Measurements from ENCODE around the gene STAG2. TPM values are rescaled to one million over a fixed set of nuclear protein-coding genes. Genes with fewer than 3 reads are reported as not detected.

Gene STAG2
- total RNA-seq, 5 donors from 2014 or later (not counting 1 experiment from before 2014, with no cell fraction given): 80.7 to 98.7 (median 95.2) TPM

- Histone ChIP-seq H3K27ac (ENCODE audit: low read length) (no peak overlapping the region), H3K4me1 (ENCODE audit: control insufficient read depth in 1 of 2, extremely low read depth in 1 of 2, insufficient read depth in 2 of 2, low read length in 2 of 2) (peaks cover 3 to 5% of the 10 kb centered on the region in 2 experiments), H3K36me3 (ENCODE audit: control insufficient read depth in 2 of 2, extremely low read depth in 1 of 2, insufficient read depth in 1 of 2, low read length in 1 of 2) (peaks cover 0 to 46% of the 10 kb centered on the region in 2 donors), H3K4me3 (ENCODE audit: control insufficient read depth in 1 of 2, extremely low read depth in 1 of 2, low read length in 1 of 2) (no peak overlapping the region), H3K27me3 (replicated peaks in 1 of 2; ENCODE audit: control insufficient read depth in 2 of 2, extremely low read depth in 1 of 2, insufficient read depth in 2 of 2, low read length in 1 of 2) (no peaks in the 10 kb centered on the region), H3K9me3 (no peaks in the 10 kb centered on the region)
- Mint-ChIP-seq H3K27ac (peak overlapping the region; percentile 84 to 86), H3K4me3 (peak overlapping the region in 1 of 3 donors; percentile 10), H3K36me3 (peaks cover 33% of the 10 kb centered on the region), H3K4me1 (peaks cover 21 to 42% (median 36%) of the 10 kb centered on the region in 3 donors), H3K27me3 (peaks cover 0 to 6% of the 10 kb centered on the region in 2 donors), H3K9me3 (no peaks in the 10 kb centered on the region)
- CTCF ChIA-PET: interaction anchor here (0.6 to 0.7 kb wide), 3 partner anchors 10 to 448 kb away, joined by 3 to 7 read pairs (median 4); no protein-coding TSS in a partner anchor
- WGBS (ENCODE audit: insufficient coverage): no CpG with 5 or more reads among the region's 2 CpGs
- DNase-seq (no peak), ATAC-seq (replicated peaks in 1 of 4) (no peak)
- POLR2A ChIA-PET: interaction anchor here (0.5 to 0.7 kb wide), 3 partner anchors 9 to 122 kb away, joined by 3 to 8 read pairs (median 3); no protein-coding TSS in a partner anchor
These were observed 123.6 kb downstream of the STAG2 start for GRCh38 chrX:124085063-124085462.

- peak overlapping the region; percentile 37 to 51 (median 44) for H3K4me3 Mint-ChIP-seq
- peaks cover 3 to 5% of the 10 kb centered on the region in 2 experiments for H3K4me1 ChIP-seq (ENCODE audit: control insufficient read depth in 1 of 2, extremely low read depth in 1 of 2, insufficient read depth in 2 of 2, low read length in 2 of 2)
- H3K27me3 Mint-ChIP-seq: peaks cover 0 to 6% of the 10 kb centered on the region in 2 donors
- no peaks in the 10 kb centered on the region for H3K27me3 ChIP-seq (replicated peaks in 1 of 2; ENCODE audit: control insufficient read depth in 2 of 2, extremely low read depth in 1 of 2, insufficient read depth in 2 of 2, low read length in 1 of 2)
- no peaks in the 10 kb centered on the region for H3K9me3 ChIP-seq
- ChIA-PET CTCF (interaction anchor here in 1 of 2 donors (0.6 to 1.4 kb wide), 3 partner anchors 11 to 109 kb away, joined by 3 to 5 read pairs (median 5); no protein-coding TSS in a partner anchor), POLR2A (interaction anchor here in 1 of 2 donors (1.0 kb wide), 1 partner anchor 124 kb away, joined by 4 read pairs; no protein-coding TSS in a partner anchor)
- H3K9me3 Mint-ChIP-seq: no peaks in the 10 kb centered on the region
- ATAC-seq (replicated peaks in 1 of 4) (peak; percentile 88 to 94 (median 91)), DNase-seq (peak in 32 of 35 experiments; percentile 4 to 68 (median 34))
- H3K36me3 Mint-ChIP-seq: peaks cover 35% of the 10 kb centered on the region
- H3K4me3 ChIP-seq (ENCODE audit: control insufficient read depth in 1 of 2, extremely low read depth in 1 of 2, low read length in 1 of 2): no peak overlapping the region
- peaks cover 0 to 55% of the 10 kb centered on the region in 2 donors for H3K36me3 ChIP-seq (ENCODE audit: control insufficient read depth in 2 of 2, extremely low read depth in 1 of 2, insufficient read depth in 1 of 2, low read length in 1 of 2)
- peaks cover 21 to 42% (median 40%) of the 10 kb centered on the region in 3 donors for H3K4me1 Mint-ChIP-seq
- no CpG with 5 or more reads among the region's 7 CpGs for WGBS (ENCODE audit: insufficient coverage)
- H3K27ac Mint-ChIP-seq: peak overlapping the region; percentile 84 to 90
- peak overlapping the region; percentile 69 for H3K27ac ChIP-seq (ENCODE audit: low read length)
These were observed 124.9 kb downstream of the STAG2 start for GRCh38 chrX:124086411-124086810.

- CTCF ChIA-PET: interaction anchor here in 1 of 2 donors (0.6 to 1.4 kb wide), 2 partner anchors 10 to 110 kb away, joined by 5 read pairs; no protein-coding TSS in a partner anchor
- ATAC-seq (replicated peaks in 1 of 4) (peak in 1 of 4 experiments; percentile 18), DNase-seq (no peak)
- peak overlapping the region; percentile 72 to 90 for H3K27ac Mint-ChIP-seq
- peaks cover 0 to 57% of the 10 kb centered on the region in 2 donors for H3K36me3 ChIP-seq (ENCODE audit: control insufficient read depth in 2 of 2, extremely low read depth in 1 of 2, insufficient read depth in 1 of 2, low read length in 1 of 2)
- no CpG with 5 or more reads among the region's 6 CpGs for WGBS (ENCODE audit: insufficient coverage)
- peaks cover 21 to 38% (median 34%) of the 10 kb centered on the region in 3 donors for H3K4me1 Mint-ChIP-seq
- peaks cover 0 to 5% of the 10 kb centered on the region in 2 experiments for H3K4me1 ChIP-seq (ENCODE audit: control insufficient read depth in 1 of 2, extremely low read depth in 1 of 2, insufficient read depth in 2 of 2, low read length in 2 of 2)
- H3K9me3 ChIP-seq: no peaks in the 10 kb centered on the region
- H3K27me3 ChIP-seq (replicated peaks in 1 of 2; ENCODE audit: control insufficient read depth in 2 of 2, extremely low read depth in 1 of 2, insufficient read depth in 2 of 2, low read length in 1 of 2): no peaks in the 10 kb centered on the region
- H3K4me3 ChIP-seq (ENCODE audit: control insufficient read depth in 1 of 2, extremely low read depth in 1 of 2, low read length in 1 of 2): no peak overlapping the region
- peak overlapping the region; percentile 69 for H3K27ac ChIP-seq (ENCODE audit: low read length)
- H3K36me3 Mint-ChIP-seq: peaks cover 33% of the 10 kb centered on the region
- no peaks in the 10 kb centered on the region for H3K9me3 Mint-ChIP-seq
- H3K4me3 Mint-ChIP-seq: no peak overlapping the region
- H3K27me3 Mint-ChIP-seq: peaks cover 0 to 6% of the 10 kb centered on the region in 2 donors
- POLR2A ChIA-PET: interaction anchor here in 1 of 2 donors (1.0 kb wide), 1 partner anchor 125 kb away, joined by 4 read pairs; no protein-coding TSS in a partner anchor
These were observed 125.7 kb downstream of the STAG2 start for GRCh38 chrX:124087000-124087746.

- no peak overlapping the region for H3K4me3 ChIP-seq (ENCODE audit: control insufficient read depth in 1 of 2, extremely low read depth in 1 of 2, low read length in 1 of 2)
- no peaks in the 10 kb centered on the region for H3K27me3 ChIP-seq (replicated peaks in 1 of 2; ENCODE audit: control insufficient read depth in 2 of 2, extremely low read depth in 1 of 2, insufficient read depth in 2 of 2, low read length in 1 of 2)
- Mint-ChIP-seq H3K4me3 (no peak overlapping the region), H3K9me3 (no peaks in the 10 kb centered on the region), H3K4me1 (peaks cover 0 to 10% (median 0%) of the 10 kb centered on the region in 3 donors), H3K36me3 (peaks cover 44% of the 10 kb centered on the region), H3K27ac (no peak overlapping the region), H3K27me3 (peaks cover 0 to 3% of the 10 kb centered on the region in 2 donors)
- CTCF ChIA-PET: interaction anchor here (0.6 kb wide), 2 partner anchors 140 to 466 kb away, joined by 3 to 4 read pairs; no protein-coding TSS in a partner anchor
- POLR2A ChIA-PET: no interaction called here
- H3K27ac ChIP-seq (ENCODE audit: low read length): no peak overlapping the region
- H3K4me1 ChIP-seq (ENCODE audit: control insufficient read depth in 1 of 2, extremely low read depth in 1 of 2, insufficient read depth in 2 of 2, low read length in 2 of 2): no peaks in the 10 kb centered on the region
- WGBS (ENCODE audit: insufficient coverage): no CpG with 5 or more reads among the region's 4 CpGs
- ATAC-seq (replicated peaks in 1 of 4) (no peak), DNase-seq (no peak)
- peaks cover 0 to 53% of the 10 kb centered on the region in 2 donors for H3K36me3 ChIP-seq (ENCODE audit: control insufficient read depth in 2 of 2, extremely low read depth in 1 of 2, insufficient read depth in 1 of 2, low read length in 1 of 2)
- H3K9me3 ChIP-seq: no peaks in the 10 kb centered on the region
These were observed 131.7 kb downstream of the STAG2 start for GRCh38 chrX:124093222-124093621.

GRCh38 chrX:124097116-124097515, 135.6 kb downstream of the STAG2 start:
- Histone ChIP-seq H3K9me3 (no peaks in the 10 kb centered on the region), H3K27ac (ENCODE audit: low read length) (no peak overlapping the region), H3K4me1 (ENCODE audit: control insufficient read depth in 1 of 2, extremely low read depth in 1 of 2, insufficient read depth in 2 of 2, low read length in 2 of 2) (no peaks in the 10 kb centered on the region), H3K4me3 (ENCODE audit: control insufficient read depth in 1 of 2, extremely low read depth in 1 of 2, low read length in 1 of 2) (no peak overlapping the region), H3K36me3 (ENCODE audit: control insufficient read depth in 2 of 2, extremely low read depth in 1 of 2, insufficient read depth in 1 of 2, low read length in 1 of 2) (peaks cover 0 to 34% of the 10 kb centered on the region in 2 donors), H3K27me3 (replicated peaks in 1 of 2; ENCODE audit: control insufficient read depth in 2 of 2, extremely low read depth in 1 of 2, insufficient read depth in 2 of 2, low read length in 1 of 2) (no peaks in the 10 kb centered on the region)
- Mint-ChIP-seq H3K27ac (no peak overlapping the region), H3K27me3 (peaks cover 0 to 3% of the 10 kb centered on the region in 2 donors), H3K36me3 (peaks cover 35% of the 10 kb centered on the region), H3K4me3 (no peak overlapping the region), H3K9me3 (no peaks in the 10 kb centered on the region), H3K4me1 (peaks cover 0 to 3% (median 0%) of the 10 kb centered on the region in 3 donors)
- DNase-seq (no peak), ATAC-seq (replicated peaks in 1 of 4) (no peak)
- CTCF ChIA-PET: interaction anchor here (0.7 to 1.6 kb wide), 2 partner anchors 10 to 131 kb away, joined by 5 to 6 read pairs; no protein-coding TSS in a partner anchor
- WGBS (ENCODE audit: insufficient coverage): no CpG with 5 or more reads among the region's 2 CpGs
- POLR2A ChIA-PET: interaction anchor here in 1 of 2 donors (0.6 kb wide), 1 partner anchor 98 kb away, joined by 4 read pairs; no protein-coding TSS in a partner anchor

GRCh38 chrX:124098089-124098488, 136.6 kb downstream of the STAG2 start:
- no peaks in the 10 kb centered on the region for H3K9me3 ChIP-seq
- POLR2A ChIA-PET: no interaction called here
- H3K27ac ChIP-seq (ENCODE audit: low read length): no peak overlapping the region
- Mint-ChIP-seq H3K27ac (no peak overlapping the region), H3K36me3 (peaks cover 30% of the 10 kb centered on the region), H3K27me3 (peaks cover 0 to 3% of the 10 kb centered on the region in 2 donors), H3K9me3 (no peaks in the 10 kb centered on the region), H3K4me3 (no peak overlapping the region), H3K4me1 (peaks cover 0 to 3% (median 0%) of the 10 kb centered on the region in 3 donors)
- no peak overlapping the region for H3K4me3 ChIP-seq (ENCODE audit: control insufficient read depth in 1 of 2, extremely low read depth in 1 of 2, low read length in 1 of 2)
- peak in 1 of 4 experiments; percentile 37 for ATAC-seq (replicated peaks in 1 of 4)
- no peaks in the 10 kb centered on the region for H3K27me3 ChIP-seq (replicated peaks in 1 of 2; ENCODE audit: control insufficient read depth in 2 of 2, extremely low read depth in 1 of 2, insufficient read depth in 2 of 2, low read length in 1 of 2)
- CTCF ChIA-PET: interaction anchor here (0.7 to 1.6 kb wide), 3 partner anchors 11 to 1033 kb away, joined by 3 to 5 read pairs (median 3); no protein-coding TSS in a partner anchor
- peaks cover 0 to 27% of the 10 kb centered on the region in 2 donors for H3K36me3 ChIP-seq (ENCODE audit: control insufficient read depth in 2 of 2, extremely low read depth in 1 of 2, insufficient read depth in 1 of 2, low read length in 1 of 2)
- DNase-seq: peak in 2 of 35 experiments; percentile 4 to 40
- H3K4me1 ChIP-seq (ENCODE audit: control insufficient read depth in 1 of 2, extremely low read depth in 1 of 2, insufficient read depth in 2 of 2, low read length in 2 of 2): no peaks in the 10 kb centered on the region
